ENCODE data around the gene KBTBD4.

Gene KBTBD4

GRCh38 chr11:47578524-47579494 is at the start of gene KBTBD4, which contains the start of gene NDUFS3:
KBTBD4 (minus strand) TSS chr11:47578970; CDS start chr11:47578951, 19 bp downstream.
NDUFS3 (plus strand) TSS chr11:47579074; CDS start chr11:47579092, 18 bp downstream.
- DNase-seq: peak; percentile 93

GRCh38 chr11:47628026-47628425 is 49.3 kb upstream of the KBTBD4 start:
- no peak for DNase-seq

- no peak for DNase-seq
Observed at GRCh38 chr11:47626234-47626633, 47.5 kb upstream of the KBTBD4 start.

- DNase-seq: no peak
Observed at GRCh38 chr11:47620836-47621378, 42.1 kb upstream of the KBTBD4 start.

- no peak for DNase-seq
Observed at GRCh38 chr11:47617417-47617809, 38.6 kb upstream of the KBTBD4 start.

GRCh38 chr11:47616726-47617416 is 38.1 kb upstream of the KBTBD4 start:
- DNase-seq: peak; percentile 5

- DNase-seq: no peak
Observed at GRCh38 chr11:47615249-47615648, 36.5 kb upstream of the KBTBD4 start.

- no peak for DNase-seq
Observed at GRCh38 chr11:47611348-47611794, 32.6 kb upstream of the KBTBD4 start.

- DNase-seq: no peak
Observed at GRCh38 chr11:47609675-47610074, 30.9 kb upstream of the KBTBD4 start.

- no peak for DNase-seq
Observed at GRCh38 chr11:47607380-47607779, 28.6 kb upstream of the KBTBD4 start.

GRCh38 chr11:47606731-47607130 is 28.0 kb upstream of the KBTBD4 start:
- no peak for DNase-seq

- DNase-seq: no peak
Observed at GRCh38 chr11:47605921-47606320, 27.2 kb upstream of the KBTBD4 start.

- DNase-seq: no peak
Observed at GRCh38 chr11:47603295-47603694, 24.5 kb upstream of the KBTBD4 start.

- no peak for DNase-seq
Observed at GRCh38 chr11:47599902-47600301, 21.1 kb upstream of the KBTBD4 start.

GRCh38 chr11:47595967-47596366 is 17.2 kb upstream of the KBTBD4 start:
- no peak for DNase-seq

- no peak for DNase-seq
Observed at GRCh38 chr11:47595029-47595428, 16.3 kb upstream of the KBTBD4 start.

- no peak for DNase-seq
Observed at GRCh38 chr11:47593934-47594855, 15.4 kb upstream of the KBTBD4 start, which contains the start of gene C1QTNF4. C1QTNF4 (minus strand) TSS chr11:47594411; CDS start chr11:47590810, 3,601 bp downstream.

- DNase-seq: no peak
Observed at GRCh38 chr11:47593492-47593933, 14.7 kb upstream of the KBTBD4 start.

GRCh38 chr11:47592970-47593369 is 14.2 kb upstream of the KBTBD4 start:
- DNase-seq: no peak

- no peak for DNase-seq
Observed at GRCh38 chr11:47592251-47592650, 13.5 kb upstream of the KBTBD4 start.

GRCh38 chr11:47591764-47592163 is 13.0 kb upstream of the KBTBD4 start:
- DNase-seq: no peak

Measured in COR-L47 (cell line).